SK-N-SH treated with all-trans-retinoic acid at 6 μM for 48 hours (cell line): ENCODE results near the gene JAK1.

Experiments
- ATAC-seq: fragments of 200-7000 bp; cut with Tn5 transposase; 3 replicates; pipeline ENCODE4 v1.9.1; 2020; ENCODE audit warnings: mild to moderate bottlenecking, moderate library complexity
- ARNTL ChIP-seq: fragments of 450-650 bp; formaldehyde crosslinking; IDR thresholded peaks from 2 replicates; pipeline ENCODE4 v1.5.0; 2020; ENCODE audit warnings: low read depth, mild to moderate bottlenecking, moderate library complexity, borderline replicate concordance
- BACH2 ChIP-seq: fragments of 250-450 bp; sonication (Bioruptor Pico); IDR thresholded peaks from 2 replicates; pipeline ENCODE4 v1.9.0; 2021; ENCODE audit warnings: mild to moderate bottlenecking, borderline replicate concordance
- CREB5 ChIP-seq: fragments of 250-450 bp; sonication (Bioruptor Pico); IDR thresholded peaks from 2 replicates; pipeline ENCODE4 v1.5.1; 2020; ENCODE audit warnings: low read depth, mild to moderate bottlenecking, moderate library complexity
- CSDC2 ChIP-seq: fragments of 250-450 bp; sonication (Bioruptor Pico); IDR thresholded peaks from 2 replicates; pipeline ENCODE4 v1.5.0; 2020; ENCODE audit warnings: mild to moderate bottlenecking, moderate library complexity
- CSRNP3 ChIP-seq: fragments of 250-450 bp; sonication (Bioruptor Pico); IDR thresholded peaks from 2 replicates; pipeline ENCODE4 v1.5.1; 2021; ENCODE audit warnings: mild to moderate bottlenecking, moderate library complexity
- ISL1 ChIP-seq: fragments of 250-450 bp; sonication (Bioruptor Pico); IDR thresholded peaks from 2 replicates; pipeline ENCODE4 v2.1.2; 2022; ENCODE audit warnings: mild to moderate bottlenecking, moderate library complexity
- PPARA ChIP-seq: fragments of 250-450 bp; sonication (Bioruptor Pico); IDR thresholded peaks from 2 replicates; pipeline ENCODE4 v1.5.0; 2020; ENCODE audit warnings: mild to moderate bottlenecking, borderline replicate concordance
- RARB ChIP-seq: fragments of 250-450 bp; sonication (Bioruptor Pico); IDR thresholded peaks from 2 replicates; pipeline ENCODE4 v1.8.0; 2021; ENCODE audit warnings: mild to moderate bottlenecking, moderate library complexity
- SNAI2 ChIP-seq: fragments of 250-450 bp; sonication (Bioruptor Pico); IDR thresholded peaks from 2 replicates; pipeline ENCODE4 v1.5.0; 2020; ENCODE audit warnings: mild to moderate bottlenecking, moderate library complexity
- TCF4 ChIP-seq: fragments of 250-450 bp; sonication (Bioruptor Pico); IDR thresholded peaks from 2 replicates; pipeline ENCODE4 v1.8.0; 2021; ENCODE audit warnings: mild to moderate bottlenecking, moderate library complexity, borderline replicate concordance
- TOX ChIP-seq: fragments of 250-450 bp; sonication (Bioruptor Pico); IDR thresholded peaks from 2 replicates; pipeline ENCODE4 v1.8.0; 2021; ENCODE audit warnings: mild to moderate bottlenecking, moderate library complexity, borderline replicate concordance
- TSHZ2 ChIP-seq: fragments of 250-450 bp; sonication (Bioruptor Pico); IDR thresholded peaks from 2 replicates; pipeline ENCODE4 v1.5.0; 2020; ENCODE audit warnings: mild to moderate bottlenecking, moderate library complexity
- ZFP3 ChIP-seq: fragments of 250-450 bp; sonication (Bioruptor Pico); IDR thresholded peaks from 2 replicates; pipeline ENCODE4 v1.5.0; 2020; ENCODE audit warnings: mild to moderate bottlenecking, moderate library complexity
- ZNF70 ChIP-seq: fragments of 450-650 bp; formaldehyde crosslinking; IDR thresholded peaks from 2 replicates; pipeline ENCODE4 v1.5.0; 2020; ENCODE audit warnings: mild to moderate bottlenecking, moderate library complexity
- ZNF8 ChIP-seq: fragments of 450-650 bp; formaldehyde crosslinking; IDR thresholded peaks from 2 replicates; pipeline ENCODE4 v1.5.0; 2020; ENCODE audit warnings: mild to moderate bottlenecking, moderate library complexity

JAK1 gene

GRCh38 chr1:64995316-64995715 lies 29.0 kb upstream of the JAK1 start (continued):
- TF ChIP-seq ISL1 (CRISPR knock-in tag), result no peak
- TF ChIP-seq, all 23 proteins: peak for 0

GRCh38 chr1:64986903-64987871 lies 20.8 kb upstream of the JAK1 start:
- TF ChIP-seq ARNTL (CRISPR knock-in tag) (no peak), BACH2 (CRISPR knock-in tag) (no peak), TSHZ2 (CRISPR knock-in tag) (no peak), ZNF70 (CRISPR knock-in tag) (no peak)
- no peak for ATAC-seq

GRCh38 chr1:64984737-64985136 lies 18.4 kb upstream of the JAK1 start:
- ATAC-seq, result no peak
- no peak for TF ChIP-seq PPARA (CRISPR knock-in tag)
- TF ChIP-seq CSDC2, result no peak
- TF ChIP-seq SNAI2 (CRISPR knock-in tag), result no peak

GRCh38 chr1:64984106-64984505 lies 17.8 kb upstream of the JAK1 start:
- no peak for ATAC-seq
- TF ChIP-seq ZNF70 (CRISPR knock-in tag) (peak; percentile 88), BACH2 (CRISPR knock-in tag) (no peak)

GRCh38 chr1:64983110-64983509 lies 16.8 kb upstream of the JAK1 start:
- TF ChIP-seq ZNF8, result no peak
- TF ChIP-seq ISL1 (CRISPR knock-in tag), result peak; percentile 32; the same call in 1 of the 2 replicates
- ATAC-seq, result peak; percentile 94

- ATAC-seq, result no peak
- TF ChIP-seq RARB (CRISPR knock-in tag) (no peak), ARNTL (CRISPR knock-in tag) (no peak), ZFP3 (no peak), ISL1 (CRISPR knock-in tag) (no peak), BACH2 (CRISPR knock-in tag) (no peak), TOX (CRISPR knock-in tag) (no peak), TSHZ2 (CRISPR knock-in tag) (no peak), CSRNP3 (no peak), CSDC2 (no peak), ZNF70 (CRISPR knock-in tag) (no peak), CREB5 (no peak), ZNF8 (no peak), TCF4 (no peak)
Observed at GRCh38 chr1:64981601-64982533, 15.5 kb upstream of the JAK1 start.
